GM18505 (cell line): ENCODE results near the gene MIAT.

Experiments used
- ATAC-seq: cut with Tn5 transposase; IDR thresholded peaks from one replicate; pipeline ENCODE4 v1.9.1; 2021; ENCODE audit not compliant: unreplicated experiment
- POLR2A ChIP-seq: IDR thresholded peaks from 4 replicates; pipeline ENCODE4 v1.6.1; 2011; ENCODE audit warnings: borderline replicate concordance; ENCODE audit not compliant: insufficient read depth, insufficient read length; ENCODE audit errors: extremely low read depth

Gene MIAT

GRCh38 chr22:26707581-26707980, 50.2 kb downstream of the MIAT start:
- TF ChIP-seq POLR2A, result no peak
- no peak for ATAC-seq

- no peak for ATAC-seq
- no peak for TF ChIP-seq POLR2A
These were observed 51.0 kb downstream of the MIAT start for GRCh38 chr22:26708256-26709009.

- no peak for ATAC-seq
- no peak for TF ChIP-seq POLR2A
These were observed 52.4 kb downstream of the MIAT start for GRCh38 chr22:26709617-26710390.

- TF ChIP-seq POLR2A, result peak; percentile 68
- no peak for ATAC-seq
These were observed 54.0 kb downstream of the MIAT start for GRCh38 chr22:26711205-26711963.

- ATAC-seq, result no peak
- TF ChIP-seq POLR2A, result no peak
These were observed 54.8 kb downstream of the MIAT start for GRCh38 chr22:26712158-26712557.

- no peak for TF ChIP-seq POLR2A
- ATAC-seq, result no peak
These were observed 56.5 kb downstream of the MIAT start for GRCh38 chr22:26713823-26714449.

- ATAC-seq, result no peak
- TF ChIP-seq POLR2A, result no peak
These were observed 57.6 kb downstream of the MIAT start for GRCh38 chr22:26714971-26715370.

- ATAC-seq, result no peak
- TF ChIP-seq POLR2A, result no peak
These were observed 58.1 kb downstream of the MIAT start for GRCh38 chr22:26715392-26715936.

- no peak for ATAC-seq
- no peak for TF ChIP-seq POLR2A
These were observed 61.1 kb downstream of the MIAT start for GRCh38 chr22:26718488-26718887.

GRCh38 chr22:26718905-26719304, 61.5 kb downstream of the MIAT start:
- TF ChIP-seq POLR2A, result no peak

GRCh38 chr22:26722159-26722558, 64.8 kb downstream of the MIAT start:
- no peak for TF ChIP-seq POLR2A
- ATAC-seq, result no peak

More at GRCh38 chr22:26718905-26719304, 61.5 kb downstream of the MIAT start:
- ATAC-seq, result no peak

GRCh38 chr22:26724414-26724813, 67.0 kb downstream of the MIAT start:
- ATAC-seq, result no peak
- TF ChIP-seq POLR2A, result no peak

GRCh38 chr22:26725012-26725676, 67.8 kb downstream of the MIAT start:
- no peak for ATAC-seq
- TF ChIP-seq POLR2A, result no peak
